ENCODE results near the gene SPINK9. TPM values are rescaled to one million over a fixed set of nuclear protein-coding genes. Genes with fewer than 3 reads are reported as not detected.

Gene SPINK9
- total RNA-seq, 2 donors from 2014 or later: not detected

GRCh38 chr5:148352696-148353095 is 17.3 kb downstream of the SPINK9 start:
- ATAC-seq (no peak), DNase-seq (no peak)
- intact Hi-C loops (cut with DNase I): no loop called here

GRCh38 chr5:148353634-148354033 is 18.3 kb downstream of the SPINK9 start:
- ATAC-seq (no peak), DNase-seq (no peak)
- intact Hi-C loops (cut with DNase I): no loop called here

DNA sequence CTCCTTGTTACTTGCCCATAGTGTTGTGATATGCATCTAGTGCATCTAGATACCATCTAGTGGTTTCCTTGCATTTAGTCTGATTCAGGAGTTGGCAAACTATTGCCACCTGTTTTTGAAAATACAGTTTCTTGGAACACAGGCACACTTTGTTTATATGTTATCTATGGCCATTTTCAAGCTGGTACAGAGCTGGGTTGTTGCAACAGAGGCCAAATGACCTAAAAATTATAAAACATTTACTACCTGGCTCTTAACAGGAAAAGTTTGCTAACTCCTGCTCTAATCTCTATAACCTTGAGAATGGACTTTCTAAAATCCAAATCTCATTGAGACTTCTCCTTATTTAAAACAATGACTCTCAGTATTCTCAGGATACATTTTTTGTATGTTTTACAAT is 29.0 kb downstream of the SPINK9 start:
- no peak for ATAC-seq
- intact Hi-C loops (cut with DNase I): no loop called here
- DNase-seq: no peak

DNA sequence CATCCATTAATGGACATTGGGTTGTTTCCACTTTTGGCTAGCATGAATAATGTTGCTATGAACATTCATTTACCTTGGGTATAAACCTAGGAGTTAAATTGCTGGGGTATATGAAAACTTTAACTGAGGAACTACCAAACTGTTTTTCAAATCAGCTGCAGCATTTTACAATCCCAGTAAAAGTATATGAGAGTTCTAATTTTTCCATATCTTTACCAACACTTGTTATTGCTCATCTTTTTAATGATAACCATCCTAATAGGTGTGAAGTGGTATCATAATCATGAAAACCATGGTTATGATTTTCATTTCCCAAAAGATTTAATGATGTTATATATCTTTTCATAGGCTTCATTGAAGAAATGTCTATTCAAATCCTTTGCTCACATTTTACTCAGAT is 32.9 kb downstream of the SPINK9 start:
- intact Hi-C loops (cut with DNase I): no loop called here
- ATAC-seq (no peak), DNase-seq (no peak)

- ATAC-seq (no peak), DNase-seq (no peak)
- intact Hi-C loops (cut with DNase I): loop anchor here (10.0 kb wide), 1 partner anchor 187 kb away; no protein-coding TSS in a partner anchor
Measured at GRCh38 chr5:148372166-148372725, 36.9 kb downstream of the SPINK9 start.

DNA sequence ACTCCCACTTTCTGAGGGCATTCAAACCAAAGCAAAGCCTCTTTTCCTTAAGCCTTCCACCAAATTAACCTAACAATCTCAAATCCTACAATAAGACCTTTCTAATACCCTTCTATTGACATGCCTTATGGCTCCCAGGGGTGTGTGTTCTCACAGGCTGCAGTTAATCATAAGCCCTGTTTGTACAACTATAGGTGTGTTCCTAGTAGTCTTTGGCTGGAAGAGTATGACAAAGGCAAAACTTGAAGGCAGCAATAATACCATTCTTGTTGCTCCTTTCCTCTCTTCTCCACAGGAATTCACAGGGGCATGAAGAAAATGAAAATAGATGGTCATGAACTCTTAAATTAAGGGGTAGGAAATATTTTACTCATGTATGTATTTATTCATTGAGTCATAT is 37.5 kb downstream of the SPINK9 start:
- no peak for ATAC-seq
- DNase-seq: no peak
- intact Hi-C loops (cut with DNase I): loop anchor here (10.0 kb wide), 1 partner anchor 188 kb away; no protein-coding TSS in a partner anchor

DNA sequence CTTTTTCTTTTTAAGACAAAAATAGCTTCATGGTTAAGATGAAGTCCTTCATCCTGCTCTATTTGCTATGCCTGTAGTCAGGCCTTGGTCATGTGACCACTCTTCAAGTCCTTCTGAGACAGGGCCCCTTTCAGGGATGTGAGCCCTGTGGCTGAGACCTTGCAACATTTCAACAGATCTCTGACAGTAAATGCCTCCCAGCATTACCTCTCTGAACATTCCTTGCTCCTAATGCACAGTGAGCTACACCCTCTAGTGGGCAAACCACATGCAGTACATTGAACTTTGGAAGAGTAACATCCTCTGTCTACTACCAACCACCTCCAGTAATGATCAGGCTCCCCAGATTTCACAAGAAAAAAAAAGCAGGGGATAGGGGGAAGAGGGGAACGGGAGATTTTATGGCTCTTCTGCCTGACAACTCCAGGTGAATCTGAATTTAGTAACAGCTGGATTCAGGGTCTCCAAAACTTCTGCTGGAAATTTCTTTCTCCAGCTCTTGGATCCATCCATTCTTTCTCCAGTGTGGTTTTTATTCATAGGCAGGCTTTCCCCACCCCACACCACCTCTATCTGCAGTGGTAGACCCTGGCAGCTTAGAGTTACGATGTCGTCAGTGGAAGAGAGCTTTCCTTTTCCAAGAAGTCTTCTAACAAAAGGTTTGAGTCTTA is 39.5 kb downstream of the SPINK9 start:
- peak; percentile 24 for DNase-seq
- ATAC-seq: peak; percentile 53 to 87
- intact Hi-C loops (cut with DNase I): loop anchor here (5.0 to 10.0 kb wide), 2 partner anchors 190 to 357 kb away; no protein-coding TSS in a partner anchor

GRCh38 chr5:148376198-148376597 is 40.8 kb downstream of the SPINK9 start:
- peak in 1 of 2 donors; percentile 46 for ATAC-seq
- intact Hi-C loops (cut with DNase I): loop anchor here (5.0 to 10.0 kb wide), 2 partner anchors 191 to 356 kb away; no protein-coding TSS in a partner anchor

DNA sequence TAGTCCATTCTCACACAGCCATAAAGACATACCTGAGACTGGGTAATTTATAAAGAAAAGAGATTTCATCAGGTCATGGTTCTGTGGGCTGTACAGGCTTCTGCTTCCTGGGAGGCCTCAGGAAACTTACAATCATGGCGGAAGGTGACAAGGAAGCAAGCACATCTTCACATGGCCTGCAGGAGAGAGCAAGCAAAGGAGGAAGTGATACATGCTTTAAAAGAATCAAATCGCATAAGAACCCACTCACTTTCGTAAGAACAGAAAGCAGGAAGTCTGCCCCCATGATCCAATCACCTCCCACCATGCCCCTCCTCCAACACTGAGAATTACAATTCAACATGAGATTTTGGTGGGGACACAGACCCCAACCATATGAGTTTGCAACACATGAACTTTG is 43.3 kb downstream of the SPINK9 start:
- intact Hi-C loops (cut with DNase I): loop anchor here (5.0 to 10.0 kb wide), 2 partner anchors 194 to 354 kb away; no protein-coding TSS in a partner anchor
- no peak for ATAC-seq
- DNase-seq: no peak

More at GRCh38 chr5:148376198-148376597, 40.8 kb downstream of the SPINK9 start:
- no peak for DNase-seq

DNA sequence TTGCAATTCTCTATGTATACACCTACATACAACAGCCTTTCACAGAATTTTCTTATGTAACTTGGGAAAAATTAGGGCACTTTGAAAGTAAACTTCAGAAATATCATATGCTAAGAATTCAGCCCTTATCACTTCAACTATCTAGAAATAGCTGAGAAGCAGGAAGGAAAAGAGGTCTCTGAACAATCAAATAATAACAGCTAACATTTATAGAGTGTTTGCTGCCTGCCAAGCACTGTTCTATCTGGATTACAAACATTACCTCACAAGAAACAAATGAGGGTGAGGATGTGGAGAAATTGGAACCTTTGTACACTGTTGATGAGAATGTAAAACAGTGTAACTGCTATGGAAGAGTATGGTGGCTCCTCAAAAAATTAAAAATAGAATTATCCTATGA is 44.0 kb downstream of the SPINK9 start:
- DNase-seq: no peak
- intact Hi-C loops (cut with DNase I): loop anchor here (5.0 to 10.0 kb wide), 2 partner anchors 195 to 353 kb away; no protein-coding TSS in a partner anchor
- no peak for ATAC-seq

- ATAC-seq (no peak), DNase-seq (no peak)
- intact Hi-C loops (cut with DNase I): no loop called here
Measured at GRCh38 chr5:148381906-148382305, 46.5 kb downstream of the SPINK9 start.

DNA sequence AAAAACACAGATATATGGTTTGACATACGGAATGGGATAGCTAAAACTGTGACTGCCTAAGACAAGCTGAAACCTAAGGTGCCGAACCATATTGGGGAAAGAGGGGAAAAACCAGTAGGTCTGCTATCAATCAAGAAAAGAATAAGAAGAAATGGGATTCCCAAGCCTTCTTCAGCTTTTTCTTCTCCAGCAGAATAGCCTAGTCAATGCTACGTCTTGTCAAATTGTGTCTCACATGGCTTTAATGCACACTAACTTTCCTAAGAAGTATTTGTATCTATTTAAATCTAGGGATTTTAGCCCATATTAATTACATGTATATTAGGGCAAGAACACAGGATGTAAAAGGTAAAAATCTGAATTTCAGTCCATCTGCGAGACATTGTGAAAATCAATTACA is 47.6 kb downstream of the SPINK9 start:
- DNase-seq (no peak), ATAC-seq (no peak)
- intact Hi-C loops (cut with DNase I): no loop called here

- DNase-seq (peak; percentile 97), ATAC-seq (peak; percentile 99)
- intact Hi-C loops (cut with DNase I): no loop called here
Measured at GRCh38 chr5:148383564-148384379, 48.4 kb downstream of the SPINK9 start, which contains the start of gene FBXO38. FBXO38 (plus strand) TSS chr5:148383958; CDS start chr5:148394777, 10,819 bp downstream.

- ATAC-seq (peak; percentile 2 to 9), DNase-seq (no peak)
- intact Hi-C loops (cut with DNase I): no loop called here
Measured at GRCh38 chr5:148384380-148384737, 49.0 kb downstream of the SPINK9 start.

DNA sequence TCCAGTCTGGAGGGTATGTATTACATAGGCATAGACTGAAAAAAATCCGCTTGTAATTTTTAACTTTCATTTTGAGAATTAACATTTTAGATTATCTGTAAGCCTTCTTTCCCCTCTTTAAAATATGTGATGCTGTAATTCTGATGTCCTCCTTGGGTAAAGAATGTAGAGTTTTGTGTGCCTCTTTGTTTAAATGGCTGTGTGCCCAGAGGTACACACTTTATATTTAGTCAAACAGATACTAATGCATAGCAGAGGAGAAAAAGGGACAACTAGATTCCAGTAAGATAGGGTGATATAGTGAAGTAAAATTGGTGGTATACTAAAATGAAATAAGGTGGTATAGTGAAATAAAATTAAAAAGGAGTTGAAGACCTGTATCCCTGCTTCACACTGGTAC is 49.7 kb downstream of the SPINK9 start:
- ATAC-seq (no peak), DNase-seq (no peak)
- intact Hi-C loops (cut with DNase I): no loop called here

GRCh38 chr5:148386041-148386440 is 50.7 kb downstream of the SPINK9 start:
- intact Hi-C loops (cut with DNase I): no loop called here

GRCh38 chr5:148387325-148387724 is 52.0 kb downstream of the SPINK9 start:
- intact Hi-C loops (cut with DNase I): no loop called here
- ATAC-seq (no peak), DNase-seq (no peak)

More at GRCh38 chr5:148386041-148386440, 50.7 kb downstream of the SPINK9 start:
- ATAC-seq (no peak), DNase-seq (no peak)

DNA sequence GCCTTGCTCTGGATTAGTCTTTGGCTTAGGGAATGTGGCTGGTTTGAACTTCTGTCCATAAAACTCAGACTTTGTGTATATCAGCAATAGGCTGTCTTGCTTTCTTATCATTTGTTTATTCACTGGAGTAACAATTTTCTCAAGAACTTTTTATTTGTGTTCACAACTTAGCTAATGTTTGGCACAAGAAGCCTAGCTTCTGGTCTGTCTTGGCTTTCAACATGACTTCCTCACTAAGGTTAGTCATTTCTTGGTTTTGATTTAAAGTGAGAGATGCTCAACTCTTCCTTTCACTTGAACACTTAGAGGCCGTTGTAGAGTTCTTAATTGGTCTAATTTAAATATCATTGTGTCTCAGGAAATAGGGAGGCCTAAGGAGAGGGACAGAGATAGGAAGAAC is 53.3 kb downstream of the SPINK9 start:
- DNase-seq (no peak), ATAC-seq (no peak)
- intact Hi-C loops (cut with DNase I): no loop called here

All from left cardiac atrium (tissue), 4 donors.